HepG2 (cell line): Measurements from ENCODE around the gene SEBOX. TPM values are rescaled to one million over a fixed set of nuclear protein-coding genes. Genes with fewer than 3 reads are reported as not detected.

Experiments used
- EEA1 ChIP-seq: sonication (generic); formaldehyde crosslinking; IDR thresholded peaks from 2 replicates; pipeline ENCODE4 v1.5.1; 2020; ENCODE audit warnings: mild to moderate bottlenecking, missing genetic modification reagents, borderline replicate concordance
- FOXA1 ChIP-seq, 2 experiments: fragments of 450-650 bp in 1 of 2; sonication (generic) in 1 of 2; formaldehyde crosslinking in 1 of 2; IDR thresholded peaks; 2 replicates each; pipeline versions ENCODE4 v1.4.0 to v1.6.1; 2016 to 2020; ENCODE audit warnings: missing genetic modification reagents in 1 of 2
- GTF3A ChIP-seq: sonication (generic); formaldehyde crosslinking; conservative IDR thresholded peaks from 2 replicates; pipeline ENCODE4 v1.4.0; 2020; ENCODE audit warnings: mild to moderate bottlenecking, missing genetic modification reagents
- HMG20A ChIP-seq: IDR thresholded peaks from 2 replicates; pipeline ENCODE4 v1.6.1; 2016; ENCODE audit warnings: borderline replicate concordance
- KAT2B ChIP-seq: fragments of 150-350 bp; IDR thresholded peaks from 2 replicates; pipeline ENCODE4 v1.6.1; 2014; ENCODE audit warnings: low read depth, low read length, borderline replicate concordance
- KLF15 ChIP-seq: sonication (generic); formaldehyde crosslinking; IDR thresholded peaks from 2 replicates; pipeline ENCODE4 v1.8.1; 2023; ENCODE audit warnings: borderline replicate concordance, mild to moderate bottlenecking, inconsistent platforms, missing genetic modification reagents, mixed read lengths
- PTBP1 ChIP-seq: fragments of 200-400 bp; formaldehyde crosslinking; IDR thresholded peaks from 2 replicates; pipeline ENCODE4 v1.6.1; 2018; ENCODE audit warnings: low read length, low read depth; ENCODE audit not compliant: poor library complexity, severe bottlenecking
- REPIN1 ChIP-seq: sonication (generic); formaldehyde crosslinking; IDR thresholded peaks from 2 replicates; pipeline ENCODE4 v1.8.0; 2022; ENCODE audit warnings: missing genetic modification reagents, low read depth, mild to moderate bottlenecking, borderline replicate concordance
- RFXAP ChIP-seq: sonication (generic); formaldehyde crosslinking; IDR thresholded peaks from 2 replicates; pipeline ENCODE4 v1.4.0; 2020; ENCODE audit warnings: missing genetic modification reagents, borderline replicate concordance
- SCMH1 ChIP-seq: sonication (generic); formaldehyde crosslinking; IDR thresholded peaks from 2 replicates; pipeline ENCODE4 v1.9.0; 2021; ENCODE audit warnings: missing genetic modification reagents, mild to moderate bottlenecking, borderline replicate concordance
- TBL1XR1 ChIP-seq: fragments of 150-350 bp; IDR thresholded peaks from 2 replicates; pipeline ENCODE4 v1.6.1; 2014; ENCODE audit warnings: borderline replicate concordance, low read length; ENCODE audit not compliant: partially characterized antibody
- TCF7L2 ChIP-seq: IDR thresholded peaks from 2 replicates; pipeline ENCODE4 v1.6.1; 2011; ENCODE audit warnings: mild to moderate bottlenecking, low read depth, low read length, moderate library complexity
- ZFP36L2 ChIP-seq: sonication (generic); formaldehyde crosslinking; IDR thresholded peaks from 2 replicates; pipeline ENCODE4 v1.4.0; 2020; ENCODE audit warnings: missing genetic modification reagents
- ZNF569 ChIP-seq: sonication (generic); formaldehyde crosslinking; IDR thresholded peaks from 2 replicates; pipeline ENCODE4 v1.5.0; 2020; ENCODE audit warnings: mild to moderate bottlenecking, missing genetic modification reagents, moderate library complexity, borderline replicate concordance
- ZNF572 ChIP-seq: sonication (generic); formaldehyde crosslinking; IDR thresholded peaks from 2 replicates; pipeline ENCODE4 v1.5.1; 2020; ENCODE audit warnings: mild to moderate bottlenecking, missing genetic modification reagents
- ZNF670 ChIP-seq: sonication (generic); formaldehyde crosslinking; IDR thresholded peaks from 2 replicates; pipeline ENCODE4 v1.8.0; 2022; ENCODE audit warnings: mild to moderate bottlenecking, missing genetic modification reagents, borderline replicate concordance
- ZNF83 ChIP-seq: sonication (generic); formaldehyde crosslinking; IDR thresholded peaks from 2 replicates; pipeline ENCODE4 v1.4.0; 2020; ENCODE audit warnings: missing genetic modification reagents, mild to moderate bottlenecking, borderline replicate concordance
- ZNF891 ChIP-seq: sonication (generic); formaldehyde crosslinking; IDR thresholded peaks from 2 replicates; pipeline ENCODE4 v1.5.0; 2020; ENCODE audit warnings: mild to moderate bottlenecking, missing genetic modification reagents
- polyA plus RNA-seq, 8 experiments: library from polyadenylated mRNA; depleted of rRNA in 3 of 8; stranded (reverse) in 7 of 8; unstranded in 1 of 8; fragments of >200 nt; fragmentation: Illumina TruSeq in 4 of 8; extraction: Trizol in 4 of 8; gene quantifications; 2 replicates each; pipeline versions ENCODE4 v1.2.1 to v1.2.3, GENCODE V29; 2011 to 2016; ENCODE audit warnings: low read depth in 4 of 8, missing spikeins in 1 of 8, mixed read lengths in 1 of 8; ENCODE audit not compliant: insufficient read depth in 1 of 8
- total RNA-seq, 5 experiments: library from RNA; depleted of rRNA; stranded (reverse); fragments of >200 nt; fragmentation: Illumina TruSeq; extraction: Trizol; gene quantifications; 2 replicates each; pipeline ENCODE4 v1.2.3, GENCODE V29; 2016; ENCODE audit warnings: low read depth in 1 of 5
- TF ChIP-seq, protein P1 (sequence below), 2 experiments: IDR thresholded peaks; 2 replicates each; pipeline ENCODE4 v1.6.1; 2011 to 2012; ENCODE audit warnings: low read length in 2 of 2, borderline replicate concordance in 1 of 2, low read depth in 1 of 2, mild to moderate bottlenecking in 1 of 2, moderate library complexity in 1 of 2
- TF ChIP-seq, protein P2 (sequence below), 2 experiments: sonication (generic) in 1 of 2; formaldehyde crosslinking in 1 of 2; IDR thresholded peaks; 2 replicates each; pipeline versions ENCODE4 v1.4.0 to v1.6.1; 2016 to 2020; ENCODE audit warnings: borderline replicate concordance in 1 of 2, low read depth in 1 of 2, mild to moderate bottlenecking in 1 of 2, missing genetic modification reagents in 1 of 2

The SEBOX gene
- total and polyA plus RNA-seq, 2 of the 13 experiments (the other 11 are each of a cell fraction or from before 2014, with no cell fraction given), result not detected

DNA sequence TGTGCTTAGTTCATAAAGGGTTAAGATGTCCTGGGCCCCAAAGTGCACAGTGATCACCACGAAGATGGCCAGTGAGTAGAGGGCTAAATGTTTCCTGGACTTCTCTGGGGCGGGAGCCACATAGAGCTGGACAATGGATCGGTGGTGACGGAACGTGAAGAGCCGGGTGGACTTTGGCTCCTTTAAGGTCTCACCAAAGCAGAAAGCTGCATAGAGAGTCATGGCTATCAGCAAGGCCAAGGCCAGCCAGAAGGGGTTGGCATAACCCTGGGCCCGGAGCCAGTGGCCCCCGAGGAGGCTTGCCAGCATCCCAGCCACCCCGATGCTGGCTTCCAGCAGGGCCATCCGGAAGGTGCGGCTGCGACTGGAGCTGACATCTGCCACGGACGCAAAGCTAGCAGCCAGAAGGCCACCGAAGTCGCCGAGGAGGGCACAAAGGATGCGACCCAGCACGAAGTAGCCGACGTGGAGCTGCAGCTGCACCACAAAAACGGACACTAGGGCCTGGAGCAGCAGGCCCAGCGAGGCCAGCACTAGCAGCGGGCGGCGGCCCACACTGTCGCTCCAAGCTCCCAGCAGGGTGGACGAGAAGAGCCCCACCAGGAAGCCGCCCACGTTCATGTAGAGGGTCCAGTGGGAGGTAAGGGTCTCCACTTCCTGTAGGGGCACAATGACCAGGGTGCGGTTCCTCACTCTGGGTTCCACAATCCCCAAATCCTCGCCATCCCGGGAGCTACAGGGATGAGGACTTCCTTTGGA, 40.0 kb upstream of the SEBOX start (continued):
- TF ChIP-seq ZNF891 (CRISPR knock-in tag) (no peak), SCMH1 (no peak), KAT2B (no peak), TBL1XR1 (peak; percentile 62), ZNF569 (CRISPR knock-in tag) (no peak), GTF3A (CRISPR knock-in tag) (no peak), ZNF572 (no peak), KLF15 (CRISPR knock-in tag) (no peak), ZFP36L2 (CRISPR knock-in tag) (no peak), ZNF83 (0 out of 2 replicates have a peak, but pooled peaks have one; percentile 24), TCF7L2 (no peak), RFXAP (CRISPR knock-in tag) (no peak), FOXA1 (IDR thresholded peaks at IDR 0.05) (no peak), FOXA1 (CRISPR knock-in tag; IDR thresholded peaks at IDR 0.05) (no peak; the same call in 1 of the 2 replicates), REPIN1 (CRISPR knock-in tag) (peak; percentile 68; the same call in 1 of the 2 replicates), ZNF670 (CRISPR knock-in tag) (no peak), PTBP1 (no peak), HMG20A (peak; percentile 41; the same call in 1 of the 2 replicates), EEA1 (CRISPR knock-in tag) (no peak)
- TF ChIP-seq, protein P1, sequence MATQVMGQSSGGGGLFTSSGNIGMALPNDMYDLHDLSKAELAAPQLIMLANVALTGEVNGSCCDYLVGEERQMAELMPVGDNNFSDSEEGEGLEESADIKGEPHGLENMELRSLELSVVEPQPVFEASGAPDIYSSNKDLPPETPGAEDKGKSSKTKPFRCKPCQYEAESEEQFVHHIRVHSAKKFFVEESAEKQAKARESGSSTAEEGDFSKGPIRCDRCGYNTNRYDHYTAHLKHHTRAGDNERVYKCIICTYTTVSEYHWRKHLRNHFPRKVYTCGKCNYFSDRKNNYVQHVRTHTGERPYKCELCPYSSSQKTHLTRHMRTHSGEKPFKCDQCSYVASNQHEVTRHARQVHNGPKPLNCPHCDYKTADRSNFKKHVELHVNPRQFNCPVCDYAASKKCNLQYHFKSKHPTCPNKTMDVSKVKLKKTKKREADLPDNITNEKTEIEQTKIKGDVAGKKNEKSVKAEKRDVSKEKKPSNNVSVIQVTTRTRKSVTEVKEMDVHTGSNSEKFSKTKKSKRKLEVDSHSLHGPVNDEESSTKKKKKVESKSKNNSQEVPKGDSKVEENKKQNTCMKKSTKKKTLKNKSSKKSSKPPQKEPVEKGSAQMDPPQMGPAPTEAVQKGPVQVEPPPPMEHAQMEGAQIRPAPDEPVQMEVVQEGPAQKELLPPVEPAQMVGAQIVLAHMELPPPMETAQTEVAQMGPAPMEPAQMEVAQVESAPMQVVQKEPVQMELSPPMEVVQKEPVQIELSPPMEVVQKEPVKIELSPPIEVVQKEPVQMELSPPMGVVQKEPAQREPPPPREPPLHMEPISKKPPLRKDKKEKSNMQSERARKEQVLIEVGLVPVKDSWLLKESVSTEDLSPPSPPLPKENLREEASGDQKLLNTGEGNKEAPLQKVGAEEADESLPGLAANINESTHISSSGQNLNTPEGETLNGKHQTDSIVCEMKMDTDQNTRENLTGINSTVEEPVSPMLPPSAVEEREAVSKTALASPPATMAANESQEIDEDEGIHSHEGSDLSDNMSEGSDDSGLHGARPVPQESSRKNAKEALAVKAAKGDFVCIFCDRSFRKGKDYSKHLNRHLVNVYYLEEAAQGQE (IDR thresholded peaks at IDR 0.05; ENCODE audit: borderline replicate concordance in 1 of 2, low read depth in 1 of 2, low read length in 2 of 2), result no peak
- TF ChIP-seq, protein P2, sequence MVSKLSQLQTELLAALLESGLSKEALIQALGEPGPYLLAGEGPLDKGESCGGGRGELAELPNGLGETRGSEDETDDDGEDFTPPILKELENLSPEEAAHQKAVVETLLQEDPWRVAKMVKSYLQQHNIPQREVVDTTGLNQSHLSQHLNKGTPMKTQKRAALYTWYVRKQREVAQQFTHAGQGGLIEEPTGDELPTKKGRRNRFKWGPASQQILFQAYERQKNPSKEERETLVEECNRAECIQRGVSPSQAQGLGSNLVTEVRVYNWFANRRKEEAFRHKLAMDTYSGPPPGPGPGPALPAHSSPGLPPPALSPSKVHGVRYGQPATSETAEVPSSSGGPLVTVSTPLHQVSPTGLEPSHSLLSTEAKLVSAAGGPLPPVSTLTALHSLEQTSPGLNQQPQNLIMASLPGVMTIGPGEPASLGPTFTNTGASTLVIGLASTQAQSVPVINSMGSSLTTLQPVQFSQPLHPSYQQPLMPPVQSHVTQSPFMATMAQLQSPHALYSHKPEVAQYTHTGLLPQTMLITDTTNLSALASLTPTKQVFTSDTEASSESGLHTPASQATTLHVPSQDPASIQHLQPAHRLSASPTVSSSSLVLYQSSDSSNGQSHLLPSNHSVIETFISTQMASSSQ (IDR thresholded peaks at IDR 0.05; ENCODE audit: low read depth), result no peak
- TF ChIP-seq, protein P2 (CRISPR knock-in tag; IDR thresholded peaks at IDR 0.05; ENCODE audit: borderline replicate concordance), result no peak
